CD14-positive monocyte (primary cell): ENCODE measurements around the gene EPB41L4B. TPM values are rescaled to one million over a fixed set of nuclear protein-coding genes. Genes with fewer than 3 reads are reported as not detected.

ENCODE experiments used
- DNase-seq, 3 donors: peaks; one replicate each; pipeline ENCODE4 v3.0.0-alpha.2; 2011 to 2022
- H2AFZ ChIP-seq: 2 replicates; pipeline ENCODE4 v1.6.0; 2012; ENCODE audit warnings: mild to moderate bottlenecking, low read depth, low read length, inconsistent platforms; ENCODE audit not compliant: insufficient read depth, poor library complexity, severe bottlenecking
- H3K27ac ChIP-seq, 2 donors: 1 replicate in 1 of 2; 2 replicates in 1 of 2; pipeline ENCODE4 v1.5.1; 2012 to 2013; ENCODE audit warnings: low read length in 2 of 2, control low read depth in 1 of 2, inconsistent platforms in 1 of 2, low read depth in 1 of 2, mild to moderate bottlenecking in 1 of 2
- H3K27me3 ChIP-seq, 2 donors: one replicate each; pipeline versions ENCODE4 v1.6.0 to v1.6.1; 2011 to 2013; ENCODE audit warnings: low read length in 2 of 2; ENCODE audit not compliant: control insufficient read depth in 2 of 2, insufficient read depth in 2 of 2
- H3K36me3 ChIP-seq, 2 donors: replicated peaks in 1 of 2; 1 replicate in 1 of 2; 2 replicates in 1 of 2; pipeline versions ENCODE4 v1.5.1 to v1.6.1; 2012 to 2013; ENCODE audit warnings: low read length in 2 of 2, control low read depth in 1 of 2, inconsistent platforms in 1 of 2, mild to moderate bottlenecking in 1 of 2; ENCODE audit not compliant: insufficient read depth in 2 of 2, control insufficient read depth in 1 of 2
- H3K4me1 ChIP-seq, 2 donors: 1 replicate in 1 of 2; 2 replicates in 1 of 2; pipeline versions ENCODE4 v1.5.1 to v1.6.1; 2012 to 2013; ENCODE audit warnings: low read length in 2 of 2, control low read depth in 1 of 2, inconsistent platforms in 1 of 2, mild to moderate bottlenecking in 1 of 2, moderate library complexity in 1 of 2; ENCODE audit not compliant: insufficient read depth in 2 of 2, control insufficient read depth in 1 of 2
- H3K4me2 ChIP-seq: replicated peaks from 2 replicates; pipeline ENCODE3; 2012; ENCODE audit warnings: low read length, moderate library complexity, mild to moderate bottlenecking; ENCODE audit not compliant: poor library complexity, severe bottlenecking; ENCODE audit errors: extremely low read depth
- H3K4me3 ChIP-seq, 3 experiments: fragments of 200-600 bp in 1 of 3; sonication (generic) in 1 of 3; replicated peaks in 1 of 3; 1 replicate in 2 of 3; 2 replicates in 1 of 3; pipeline ENCODE4 v1.5.1; 2011 to 2013; ENCODE audit warnings: low read length in 3 of 3, mild to moderate bottlenecking in 3 of 3, control low read depth in 2 of 3, low read depth in 2 of 3, inconsistent platforms in 1 of 3, moderate library complexity in 1 of 3
- H3K79me2 ChIP-seq: 2 replicates; pipeline ENCODE4 v1.6.0; 2012; ENCODE audit warnings: mild to moderate bottlenecking, control low read depth, inconsistent platforms, low read length, moderate library complexity; ENCODE audit not compliant: insufficient read depth
- H3K9ac ChIP-seq: 2 replicates; pipeline ENCODE4 v1.6.0; 2017; ENCODE audit warnings: low read length, mild to moderate bottlenecking; ENCODE audit not compliant: insufficient read depth, poor library complexity, severe bottlenecking
- H3K9me3 ChIP-seq, 2 donors: replicated peaks in 1 of 2; 1 replicate in 1 of 2; 2 replicates in 1 of 2; pipeline versions ENCODE4 v1.5.1 to v1.6.1; 2012 to 2013; ENCODE audit warnings: low read length in 2 of 2, control low read depth in 1 of 2; ENCODE audit not compliant: control insufficient read depth in 1 of 2, insufficient read depth in 1 of 2
- H4K20me1 ChIP-seq: 2 replicates; pipeline ENCODE4 v1.6.0; 2012; ENCODE audit warnings: mild to moderate bottlenecking, low read length, control low read depth, moderate library complexity; ENCODE audit not compliant: insufficient read depth
- H3K27ac Mint-ChIP-seq, 7 donors: one replicate each; pipeline ENCODE4 v1.8.0; 2020; ENCODE audit warnings: mild to moderate bottlenecking in 7 of 7, mixed read lengths in 7 of 7, moderate library complexity in 6 of 7, inconsistent platforms in 2 of 7
- H3K27me3 Mint-ChIP-seq, 3 donors: one replicate each; pipeline ENCODE4 v1.8.0; 2021 to 2022; ENCODE audit warnings: low read depth in 3 of 3, mild to moderate bottlenecking in 3 of 3, mixed read lengths in 3 of 3, moderate library complexity in 3 of 3, inconsistent platforms in 1 of 3
- H3K36me3 Mint-ChIP-seq, 2 donors: one replicate each; pipeline ENCODE4 v1.8.0; 2020; ENCODE audit warnings: mixed read lengths in 2 of 2, inconsistent platforms in 1 of 2, mild to moderate bottlenecking in 1 of 2
- H3K4me1 Mint-ChIP-seq: one replicate; pipeline ENCODE4 v1.8.0; 2020; ENCODE audit warnings: mild to moderate bottlenecking, mixed read lengths
- H3K4me3 Mint-ChIP-seq, 2 donors: one replicate each; pipeline ENCODE4 v1.8.0; 2020; ENCODE audit warnings: mild to moderate bottlenecking in 2 of 2, mixed read lengths in 2 of 2, moderate library complexity in 1 of 2
- H3K9me3 Mint-ChIP-seq, 7 donors: one replicate each; pipeline ENCODE4 v1.8.0; 2020 to 2022; ENCODE audit warnings: mixed read lengths in 7 of 7, mild to moderate bottlenecking in 6 of 7, moderate library complexity in 6 of 7, inconsistent platforms in 2 of 7
- whole genome bisulfite sequencing: methylation state at CpG from one replicate; pipeline ENCODE4 v1.1.5; 2013; ENCODE audit warnings: missing lambda C conversion rate; ENCODE audit not compliant: insufficient coverage; 5-methylcytosine and 5-hydroxymethylcytosine counted together
- intact Hi-C, 2 donors: fragments of 100-400 bp; cut with micrococcal nuclease; formaldehyde crosslinking; loops; one replicate each; pipeline versions ENCODE4 v1.15.0 to v1.15.1; 2023
- polyA plus RNA-seq, 3 donors: library from polyadenylated mRNA; depleted of rRNA in 1 of 3; unstranded in 2 of 3; stranded (reverse) in 1 of 3; fragments of 300-500 nt in 2 of 3; fragments of >200 nt in 1 of 3; fragmentation: Illumina TruSeq in 2 of 3; gene quantifications; 1 replicate in 2 of 3; 2 replicates in 1 of 3; pipeline ENCODE4 v1.2.3, GENCODE V29; 2012 to 2021
- TF ChIP-seq, protein P1 (sequence below): fragments of 200-600 bp; IDR thresholded peaks from one replicate; pipeline ENCODE4 v1.8.0; 2022; ENCODE audit warnings: antibody characterized with exemption, mild to moderate bottlenecking

The EPB41L4B gene
- polyA plus RNA-seq, 3 donors, result not detected

DNA sequence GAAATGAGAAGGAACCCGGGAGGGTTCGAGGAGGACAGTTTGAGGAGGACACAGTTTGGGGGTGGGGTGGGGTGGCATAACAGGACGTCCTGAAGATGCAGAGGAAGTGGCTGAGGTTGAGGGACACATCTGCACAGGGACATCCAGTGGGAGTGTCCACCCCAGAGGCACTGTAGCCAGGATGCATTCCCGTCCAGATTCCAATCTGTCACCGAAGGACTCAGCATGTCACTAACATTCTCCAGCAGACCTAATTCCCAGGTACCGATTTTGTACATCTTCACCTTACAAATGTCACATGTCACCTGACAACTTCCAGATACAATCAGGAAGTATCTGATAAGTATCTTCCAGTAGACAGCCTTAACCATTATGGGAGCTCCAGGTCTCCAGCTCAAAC lies 42.6 kb downstream of the EPB41L4B start:
- Mint-ChIP-seq H3K9me3 (peaks cover 0 to 8% (median 0%) of the 10 kb centered on the region in 7 donors), H3K4me3 (no peak overlapping the region), H3K36me3 (no peaks in the 10 kb centered on the region), H3K27ac (no peak overlapping the region), H3K4me1 (no peaks in the 10 kb centered on the region), H3K27me3 (peaks cover 23 to 26% (median 25%) of the 10 kb centered on the region in 3 donors)
- no peaks in the 10 kb centered on the region for H4K20me1 ChIP-seq
- no peaks in the 10 kb centered on the region for H3K27me3 ChIP-seq
- no peak for DNase-seq
- H3K27ac ChIP-seq, result no peak overlapping the region
- no peaks in the 10 kb centered on the region for H3K9me3 ChIP-seq
- H3K4me3 ChIP-seq, result no peak overlapping the region
- H3K36me3 ChIP-seq, result no peaks in the 10 kb centered on the region
- no peaks in the 10 kb centered on the region for H3K4me1 ChIP-seq
- H3K4me2 ChIP-seq, result no peak overlapping the region
- 76% methylated on average over 6 of the region's 6 CpGs for WGBS
- H3K9ac ChIP-seq, result no peak overlapping the region
- H3K79me2 ChIP-seq, result no peaks in the 10 kb centered on the region
- intact Hi-C loops, result no loop called here
- TF ChIP-seq, protein P1, sequence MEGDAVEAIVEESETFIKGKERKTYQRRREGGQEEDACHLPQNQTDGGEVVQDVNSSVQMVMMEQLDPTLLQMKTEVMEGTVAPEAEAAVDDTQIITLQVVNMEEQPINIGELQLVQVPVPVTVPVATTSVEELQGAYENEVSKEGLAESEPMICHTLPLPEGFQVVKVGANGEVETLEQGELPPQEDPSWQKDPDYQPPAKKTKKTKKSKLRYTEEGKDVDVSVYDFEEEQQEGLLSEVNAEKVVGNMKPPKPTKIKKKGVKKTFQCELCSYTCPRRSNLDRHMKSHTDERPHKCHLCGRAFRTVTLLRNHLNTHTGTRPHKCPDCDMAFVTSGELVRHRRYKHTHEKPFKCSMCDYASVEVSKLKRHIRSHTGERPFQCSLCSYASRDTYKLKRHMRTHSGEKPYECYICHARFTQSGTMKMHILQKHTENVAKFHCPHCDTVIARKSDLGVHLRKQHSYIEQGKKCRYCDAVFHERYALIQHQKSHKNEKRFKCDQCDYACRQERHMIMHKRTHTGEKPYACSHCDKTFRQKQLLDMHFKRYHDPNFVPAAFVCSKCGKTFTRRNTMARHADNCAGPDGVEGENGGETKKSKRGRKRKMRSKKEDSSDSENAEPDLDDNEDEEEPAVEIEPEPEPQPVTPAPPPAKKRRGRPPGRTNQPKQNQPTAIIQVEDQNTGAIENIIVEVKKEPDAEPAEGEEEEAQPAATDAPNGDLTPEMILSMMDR, result no peak
- no peak overlapping the region for H2AFZ ChIP-seq

DNA sequence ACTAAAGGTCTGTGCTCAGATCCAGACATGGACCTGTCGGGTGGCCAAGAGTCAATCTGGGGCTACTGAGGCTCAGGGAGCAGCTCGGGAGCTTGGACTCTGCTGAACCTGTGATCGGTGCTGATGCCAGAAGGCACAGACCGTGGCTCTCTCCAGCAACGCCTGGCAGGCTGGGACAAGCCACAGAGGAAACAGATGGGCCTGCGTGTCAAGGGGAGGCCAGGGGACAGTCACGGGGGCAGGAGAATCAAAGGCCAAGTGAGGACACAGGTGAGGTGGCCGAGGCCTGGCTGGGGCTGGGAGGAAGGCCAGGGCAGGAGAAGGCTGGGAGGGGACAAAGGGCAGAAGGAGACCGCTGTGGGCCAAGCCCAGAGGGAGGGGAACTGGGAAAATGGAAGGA lies 43.4 kb downstream of the EPB41L4B start:
- 28% methylated on average over 9 of the region's 9 CpGs for WGBS
- H3K27ac ChIP-seq, result no peak overlapping the region
- H4K20me1 ChIP-seq, result no peaks in the 10 kb centered on the region
- Mint-ChIP-seq H3K27me3 (peaks cover 23 to 26% (median 24%) of the 10 kb centered on the region in 3 donors), H3K27ac (peak overlapping the region in 1 of 7 donors; percentile 14), H3K36me3 (no peaks in the 10 kb centered on the region), H3K4me3 (no peak overlapping the region), H3K9me3 (peaks cover 0 to 8% (median 0%) of the 10 kb centered on the region in 7 donors), H3K4me1 (no peaks in the 10 kb centered on the region)
- no peaks in the 10 kb centered on the region for H3K9me3 ChIP-seq
- H3K4me1 ChIP-seq, result no peaks in the 10 kb centered on the region
- intact Hi-C loops, result no loop called here
- H3K79me2 ChIP-seq, result no peaks in the 10 kb centered on the region
- no peaks in the 10 kb centered on the region for H3K27me3 ChIP-seq
- TF ChIP-seq, protein P1, result no peak
- no peak overlapping the region for H3K9ac ChIP-seq
- no peak overlapping the region for H3K4me2 ChIP-seq
- no peaks in the 10 kb centered on the region for H3K36me3 ChIP-seq
- no peak overlapping the region for H2AFZ ChIP-seq
- no peak for DNase-seq
- no peak overlapping the region for H3K4me3 ChIP-seq
